ENCODE data around the gene UGT1A10.
"Not testable (repeated sequence)": the region's sequence is repeated elsewhere in the genome, so short reads cannot be mapped to it uniquely, and the experiment has no call there.

The UGT1A10 gene

DNA sequence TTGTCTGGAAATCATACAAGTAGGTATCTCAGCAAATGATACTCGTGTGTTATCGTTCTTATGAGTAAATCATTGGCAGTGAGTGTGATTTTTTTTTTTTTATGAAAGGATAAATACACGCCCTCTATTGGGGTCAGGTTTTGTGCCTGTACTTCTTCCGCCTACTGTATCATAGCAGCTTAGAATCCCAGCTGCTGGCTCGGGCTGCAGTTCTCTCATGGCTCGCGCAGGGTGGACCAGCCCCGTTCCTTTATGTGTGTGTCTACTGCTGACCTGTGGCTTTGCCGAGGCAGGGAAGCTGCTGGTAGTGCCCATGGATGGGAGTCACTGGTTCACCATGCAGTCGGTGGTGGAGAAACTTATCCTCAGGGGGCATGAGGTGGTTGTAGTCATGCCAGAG lies at the start of gene UGT1A10:
TSS of gene UGT1A10 (plus strand) at position 143 of the 400 bp plus-strand sequence. CDS start at position 218, 75 bp downstream.
- DNase-seq = not testable (repeated sequence)

DNA sequence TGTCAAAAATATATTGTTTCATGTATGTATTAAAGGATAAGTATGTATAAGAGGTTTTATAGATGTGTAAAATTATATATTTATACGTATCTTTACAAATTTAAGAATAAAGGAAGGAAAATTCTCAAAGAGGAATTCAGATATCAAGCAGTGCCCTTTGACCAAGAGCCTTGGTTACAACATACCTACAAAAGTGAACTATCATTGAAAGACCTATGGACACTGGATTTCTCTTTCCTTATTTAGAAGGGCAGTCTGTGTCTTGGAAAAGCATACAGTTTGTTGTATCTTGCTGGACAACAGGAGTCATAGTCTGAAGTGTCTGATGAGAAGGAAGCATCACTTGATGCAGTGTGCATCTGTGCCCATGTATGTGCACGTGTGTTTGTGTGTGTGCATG lies 47.8 kb upstream of the UGT1A10 start:
- DNase-seq = no peak

- not testable (repeated sequence) for DNase-seq
Measured at GRCh38 chr2:233592706-233593105, 43.5 kb upstream of the UGT1A10 start.

- no peak for DNase-seq
Measured at GRCh38 chr2:233593201-233593600, 43.0 kb upstream of the UGT1A10 start.

- DNase-seq = no peak
Measured at GRCh38 chr2:233597522-233597921, 38.7 kb upstream of the UGT1A10 start.

DNA sequence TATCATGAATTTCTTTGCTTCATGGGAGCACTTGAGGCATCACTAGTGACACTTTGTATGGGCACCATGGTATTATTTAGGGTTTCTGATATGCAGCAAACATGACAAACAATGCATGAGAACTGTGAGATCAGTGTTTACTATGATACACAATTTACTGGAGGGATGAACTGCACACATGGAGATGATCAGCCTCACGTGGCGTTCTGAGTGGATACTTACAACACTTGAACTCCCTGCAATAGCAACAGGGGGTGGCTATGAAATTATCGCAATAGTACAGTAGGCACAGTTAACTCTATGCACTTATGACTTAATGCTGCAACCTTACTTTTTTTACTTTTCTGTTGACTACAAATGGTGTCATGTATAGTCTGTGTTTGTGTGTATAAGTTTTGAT lies 37.3 kb upstream of the UGT1A10 start:
- no peak for DNase-seq

DNA sequence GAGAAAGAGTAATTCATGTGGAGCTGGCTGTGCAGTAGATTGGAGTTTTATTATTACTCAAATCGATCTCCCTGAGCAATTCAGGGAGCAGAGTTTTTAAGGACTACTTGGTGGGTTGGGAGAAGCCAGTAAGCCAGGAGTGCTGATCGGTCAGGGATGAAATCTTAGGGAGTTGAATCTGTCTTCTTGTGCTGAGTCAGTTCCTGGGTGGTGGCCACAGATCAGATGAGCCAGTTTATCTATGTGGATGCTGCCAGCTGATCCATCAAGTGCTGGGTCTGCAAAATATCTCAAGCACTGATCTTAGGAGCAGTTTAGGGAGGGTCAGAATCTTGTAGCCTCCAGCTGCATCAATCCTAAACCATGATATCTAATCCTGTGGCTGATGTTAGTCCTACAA lies 35.9 kb upstream of the UGT1A10 start:
- DNase-seq = no peak

GRCh38 chr2:233602076-233602475 lies 34.2 kb upstream of the UGT1A10 start:
- DNase-seq = no peak

DNA sequence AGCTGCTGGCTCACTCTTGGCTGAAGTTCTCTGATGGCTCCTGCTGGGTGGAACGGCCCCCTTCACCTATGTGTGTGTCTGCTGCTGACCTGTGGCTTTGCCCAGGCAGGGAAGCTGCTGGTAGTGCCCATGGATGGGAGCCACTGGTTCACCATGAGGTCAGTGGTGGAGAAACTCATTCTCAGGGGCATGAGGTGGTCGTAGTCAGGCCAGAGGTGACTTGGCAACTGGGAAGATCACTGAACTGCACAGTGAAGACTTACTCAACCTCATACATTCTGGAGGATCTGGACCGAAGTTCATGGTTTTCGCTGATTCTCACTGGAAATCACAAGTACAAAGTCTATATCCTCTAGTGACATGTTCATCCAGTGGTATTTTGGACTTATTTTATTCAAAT lies 32.7 kb upstream of the UGT1A10 start:
- DNase-seq = no peak

DNA sequence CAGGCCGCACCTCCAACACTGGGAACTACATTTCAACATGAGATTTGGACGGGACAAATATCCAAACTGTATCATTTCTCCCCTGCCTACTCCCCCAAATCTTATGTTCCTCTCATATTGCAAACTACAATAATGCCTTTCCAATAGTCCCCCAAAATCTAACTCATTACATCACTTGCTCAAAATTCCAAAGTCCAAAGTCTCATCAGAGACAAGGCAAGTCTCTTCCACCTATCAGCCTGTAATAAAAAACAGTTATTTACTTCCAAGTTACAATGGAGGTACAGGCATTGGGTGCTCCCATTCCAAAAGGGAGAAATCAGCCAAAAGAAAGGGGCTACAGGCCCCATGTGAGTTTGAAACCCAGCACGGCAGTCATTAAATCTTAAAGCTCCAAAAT lies 31.4 kb upstream of the UGT1A10 start:
- DNase-seq = no peak

DNA sequence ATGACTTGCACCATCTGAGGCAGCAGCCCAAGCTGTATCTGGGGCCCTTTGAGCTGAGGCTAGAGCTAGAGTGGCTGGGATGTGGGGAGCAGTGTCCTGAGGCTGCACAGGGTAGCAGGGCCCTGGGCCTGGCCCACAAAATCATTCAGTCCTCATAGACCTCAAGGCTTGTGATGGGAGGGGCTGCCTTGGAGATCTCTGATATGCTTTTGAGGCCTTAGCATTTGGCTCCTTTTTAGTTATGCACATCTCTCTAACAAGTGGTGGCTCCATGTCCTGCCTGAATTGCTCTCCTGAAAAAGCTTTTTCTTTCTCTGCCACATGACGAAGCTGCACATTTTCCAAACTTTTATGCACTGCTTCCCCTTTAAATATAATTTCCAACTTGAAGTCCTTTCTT lies 30.6 kb upstream of the UGT1A10 start:
- DNase-seq = no peak

DNA sequence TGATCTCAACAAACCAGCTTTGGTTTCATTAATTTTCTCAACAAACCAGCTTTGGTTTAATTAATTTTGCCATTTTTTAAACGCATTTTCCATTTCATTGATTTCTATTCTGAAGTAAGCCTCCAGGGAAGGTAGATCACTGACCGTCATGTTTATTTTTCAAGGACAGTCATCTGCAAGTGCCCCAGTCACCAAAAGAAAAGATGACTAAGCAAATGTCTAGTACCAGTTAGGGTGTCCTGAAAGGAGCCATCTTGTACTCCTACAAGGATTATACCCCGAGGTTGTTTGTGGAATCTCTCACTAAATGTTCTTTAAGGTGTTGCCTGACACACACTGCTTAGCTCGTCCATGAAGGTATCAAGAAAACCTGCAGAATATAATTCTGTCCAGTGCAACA lies 25.0 kb upstream of the UGT1A10 start:
- no peak for DNase-seq

DNA sequence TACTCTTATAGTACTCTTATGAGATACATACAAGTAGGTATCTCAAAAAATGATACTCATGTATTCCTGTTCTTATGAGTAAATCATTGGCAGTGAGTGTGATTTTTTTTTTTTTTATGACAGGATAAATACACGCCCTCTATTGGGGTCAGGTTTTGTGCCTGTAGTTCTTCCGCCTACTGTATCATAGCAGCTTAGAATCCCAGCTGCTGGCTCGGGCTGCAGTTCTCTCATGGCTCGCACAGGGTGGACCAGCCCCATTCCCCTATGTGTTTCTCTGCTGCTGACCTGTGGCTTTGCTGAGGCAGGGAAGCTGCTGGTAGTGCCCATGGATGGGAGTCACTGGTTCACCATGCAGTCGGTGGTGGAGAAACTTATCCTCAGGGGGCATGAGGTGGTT lies 18.8 kb upstream of the UGT1A10 start, which contains the start of gene UGT1A8:
TSS of gene UGT1A8 (plus strand) at position 158 of the 400 bp plus-strand sequence. CDS start at position 233, 75 bp downstream.
- not testable (repeated sequence) for DNase-seq

- DNase-seq = no peak
Measured at GRCh38 chr2:233620204-233620603, 16.0 kb upstream of the UGT1A10 start.

GRCh38 chr2:233621863-233622262 lies 14.4 kb upstream of the UGT1A10 start:
- DNase-seq = not testable (repeated sequence)

GRCh38 chr2:233627331-233628025 lies 8.8 kb upstream of the UGT1A10 start:
- DNase-seq = no peak

DNA sequence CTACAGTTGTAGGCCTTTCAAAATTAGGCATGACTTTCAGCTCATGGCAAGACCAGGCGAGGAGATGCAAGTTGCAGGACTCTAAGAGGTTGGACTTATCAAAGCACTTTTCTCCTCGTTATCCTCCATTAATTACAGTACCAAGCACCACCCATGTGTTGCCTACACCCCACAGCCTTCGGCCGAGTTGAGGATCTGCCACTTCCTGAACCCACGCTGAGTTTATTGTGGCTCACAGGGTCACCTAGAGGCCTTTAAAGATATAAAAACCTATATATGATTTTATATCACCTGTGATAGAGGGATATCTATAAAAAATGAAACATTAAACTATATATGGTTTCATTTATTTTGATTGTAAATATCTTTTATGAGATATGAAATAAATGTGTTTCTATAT lies 2.6 kb downstream of the UGT1A10 start:
- DNase-seq = no peak

GRCh38 chr2:233639860-233640259 lies 3.6 kb downstream of the UGT1A10 start:
- no peak for DNase-seq

- no peak for DNase-seq
Measured at GRCh38 chr2:233643128-233643527, 6.9 kb downstream of the UGT1A10 start.

- not testable (repeated sequence) for DNase-seq
Measured at GRCh38 chr2:233646033-233646432, 9.8 kb downstream of the UGT1A10 start.

DNA sequence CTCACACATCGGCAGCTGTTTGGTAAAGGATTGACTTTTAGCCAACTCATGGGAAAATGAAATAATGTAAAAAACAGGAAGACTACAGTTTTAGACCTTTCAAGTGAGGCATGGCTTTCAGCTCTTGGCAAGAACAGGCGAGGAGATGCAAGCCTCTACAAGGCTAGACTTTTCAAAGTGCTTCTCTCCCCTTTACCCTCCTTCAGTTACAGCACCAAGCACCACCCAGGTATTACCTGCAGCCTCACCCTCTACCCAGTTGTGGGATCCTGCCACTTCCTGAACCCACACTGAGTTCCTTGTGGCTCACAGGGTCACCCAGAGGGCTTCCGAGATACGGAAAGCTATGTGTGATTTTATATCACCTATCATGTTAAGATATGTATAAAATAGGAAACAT lies 14.7 kb downstream of the UGT1A10 start:
- DNase-seq = no peak

- DNase-seq = no peak
Measured at GRCh38 chr2:233651430-233651829, 15.2 kb downstream of the UGT1A10 start.

GRCh38 chr2:233654501-233654900 lies 18.3 kb downstream of the UGT1A10 start:
- no peak for DNase-seq

- no peak for DNase-seq
Measured at GRCh38 chr2:233655043-233655442, 18.8 kb downstream of the UGT1A10 start.

DNA sequence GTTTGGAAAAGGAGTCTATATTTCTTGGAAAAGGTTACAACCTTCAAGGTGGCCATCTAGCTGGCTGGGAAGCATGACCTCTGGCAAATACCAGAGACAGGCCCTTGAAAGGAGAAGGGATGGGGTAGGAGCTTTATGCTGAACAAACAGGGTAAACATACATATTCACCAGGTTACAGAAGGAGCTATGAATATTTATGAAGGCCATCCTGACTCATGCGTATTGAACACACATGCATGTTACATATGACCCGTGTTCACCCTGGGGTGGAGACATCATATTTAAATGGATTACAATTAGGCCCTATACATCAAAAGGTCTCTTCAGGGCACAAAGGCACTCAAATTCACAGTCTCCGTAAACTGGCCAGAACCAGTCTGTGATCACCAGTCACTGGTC lies 19.7 kb downstream of the UGT1A10 start:
- DNase-seq = not testable (repeated sequence)

Data from CD4-positive, alpha-beta T cell treated with Interleukin-15 for 1 hour (primary cell).